ENCODE data around the gene MED6.

Gene MED6

GRCh38 chr14:70599345-70599744 is 1.1 kb downstream of the MED6 start:
- no peak for DNase-seq (ENCODE audit: low read depth in 2 of 3, low spot score in 2 of 3)

GRCh38 chr14:70597731-70598130 is 2.7 kb downstream of the MED6 start:
- no peak for DNase-seq (ENCODE audit: low read depth in 2 of 3, low spot score in 2 of 3)

- DNase-seq (ENCODE audit: low read depth in 2 of 3, low spot score in 2 of 3): no peak
Observed at GRCh38 chr14:70595443-70596185, 4.8 kb downstream of the MED6 start.

- DNase-seq (ENCODE audit: low read depth in 2 of 3, low spot score in 2 of 3): no peak
Observed at GRCh38 chr14:70594461-70594860, 6.0 kb downstream of the MED6 start.

GRCh38 chr14:70585231-70585630 is 15.2 kb downstream of the MED6 start:
- no peak for DNase-seq (ENCODE audit: low read depth in 2 of 3, low spot score in 2 of 3)

GRCh38 chr14:70576891-70577290 is 23.6 kb downstream of the MED6 start:
- no peak for DNase-seq (ENCODE audit: low read depth in 2 of 3, low spot score in 2 of 3)

GRCh38 chr14:70573050-70573449 is 27.4 kb downstream of the MED6 start:
- no peak for DNase-seq (ENCODE audit: low read depth in 2 of 3, low spot score in 2 of 3)

GRCh38 chr14:70571139-70571538 is 29.3 kb downstream of the MED6 start:
- no peak for DNase-seq (ENCODE audit: low read depth in 2 of 3, low spot score in 2 of 3)

GRCh38 chr14:70567791-70568190 is 32.7 kb downstream of the MED6 start:
- DNase-seq (ENCODE audit: low read depth in 2 of 3, low spot score in 2 of 3): no peak

GRCh38 chr14:70563869-70564268 is 36.6 kb downstream of the MED6 start:
- DNase-seq (ENCODE audit: low read depth in 2 of 3, low spot score in 2 of 3): no peak

- DNase-seq (ENCODE audit: low read depth in 2 of 3, low spot score in 2 of 3): no peak
Observed at GRCh38 chr14:70563417-70563816, 37.0 kb downstream of the MED6 start.

GRCh38 chr14:70558356-70558755 is 42.1 kb downstream of the MED6 start:
- DNase-seq (ENCODE audit: low read depth in 2 of 3, low spot score in 2 of 3): no peak

- no peak for DNase-seq (ENCODE audit: low read depth in 2 of 3, low spot score in 2 of 3)
Observed at GRCh38 chr14:70555890-70556289, 44.6 kb downstream of the MED6 start.

- no peak for DNase-seq (ENCODE audit: low read depth in 2 of 3, low spot score in 2 of 3)
Observed at GRCh38 chr14:70538087-70538486, 62.4 kb downstream of the MED6 start.

- DNase-seq (ENCODE audit: low read depth in 2 of 3, low spot score in 2 of 3): no peak
Observed at GRCh38 chr14:70536830-70537229, 63.6 kb downstream of the MED6 start.

GRCh38 chr14:70534904-70535303 is 65.6 kb downstream of the MED6 start, which contains the start of gene ADAM20:
Gene ADAM20, minus strand, starts transcription at chr14:70535004. Its CDS starts 10,247 bp downstream, at chr14:70524757.
- DNase-seq (ENCODE audit: low read depth in 2 of 3, low spot score in 2 of 3): no peak
